ENCODE data around the gene TBC1D10B. TPM values are rescaled to one million over a fixed set of nuclear protein-coding genes. Genes with fewer than 3 reads are reported as not detected.

The TBC1D10B gene
- total and polyA plus RNA-seq, 9 of the 15 experiments (the other 6 are each of a cell fraction or from before 2014, with no cell fraction given) = 2.2 to 55.4 (median 17.5) TPM

DNA sequence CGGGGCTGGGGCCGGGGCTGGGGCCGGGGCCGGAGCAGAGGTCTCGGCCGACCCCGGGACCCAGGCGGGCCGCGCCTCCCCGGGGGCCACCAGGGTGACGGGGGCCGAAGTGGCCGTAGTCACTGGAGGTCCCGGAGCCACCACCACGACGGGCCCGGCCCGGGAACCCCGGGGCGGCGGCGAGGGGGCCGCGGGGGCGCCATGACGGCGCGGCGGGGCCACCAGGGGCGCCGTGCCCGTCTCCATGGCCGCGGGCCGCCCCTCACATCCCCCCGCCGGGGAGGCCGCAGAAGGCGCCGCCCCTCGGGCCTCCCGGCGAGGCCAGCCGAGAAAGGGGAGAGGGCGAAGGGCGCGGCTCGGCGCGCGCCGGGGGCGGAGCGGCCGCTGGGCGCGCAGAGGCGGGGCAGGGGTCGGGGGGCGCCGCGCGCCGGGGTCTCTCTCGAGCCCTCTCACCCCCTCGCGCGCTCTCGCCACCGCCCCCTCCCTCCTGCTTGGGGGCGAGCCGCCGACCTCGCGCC is 297 bp downstream of the TBC1D10B start (continued):
- TF ChIP-seq KAT7 (CRISPR knock-in tag; IDR thresholded peaks at IDR 0.05; ENCODE audit: borderline replicate concordance) (no peak), MAZ (CRISPR knock-in tag; conservative IDR thresholded peaks at IDR 0.05 in 1 of 2, IDR thresholded peaks at IDR 0.05 in 1 of 2) (peak in 1 of 2 experiments; percentile 70; a peak in 1 of 4 replicates), FOSL1 (tag; conservative IDR thresholded peaks at IDR 0.05) (no peak), CREBBP (IDR thresholded peaks at IDR 0.05; ENCODE audit: low read depth, low read length) (no peak), CHD2 (IDR thresholded peaks at IDR 0.05; ENCODE audit: low read depth, low read length) (no peak), PBX2 (CRISPR knock-in tag; IDR thresholded peaks at IDR 0.05; ENCODE audit: low read depth) (no peak), PBX2 (tag; conservative IDR thresholded peaks at IDR 0.05; ENCODE audit: low read depth) (no peak), HDAC1 (IDR thresholded peaks at IDR 0.05) (no peak), MCM2 (IDR thresholded peaks at IDR 0.05; ENCODE audit: low read depth) (no peak), BRD9 (IDR thresholded peaks at IDR 0.05; ENCODE audit: low read depth, partially characterized antibody) (no peak), ZNF586 (CRISPR knock-in tag; conservative IDR thresholded peaks at IDR 0.05) (no peak), HBP1 (CRISPR knock-in tag; IDR thresholded peaks at IDR 0.05) (no peak), CSDE1 (IDR thresholded peaks at IDR 0.05) (no peak), SNIP1 (IDR thresholded peaks at IDR 0.05; ENCODE audit: low read depth) (no peak), RBM39 (optimal IDR thresholded peaks at IDR 0.05; ENCODE audit: low read depth, low read length) (no peak), HMGN3 (IDR thresholded peaks at IDR 0.05; ENCODE audit: borderline replicate concordance, extremely low read depth, insufficient read length, low read depth, low read length) (no peak), HSF4 (CRISPR knock-in tag; IDR thresholded peaks at IDR 0.05; ENCODE audit: borderline replicate concordance) (no peak), ZNF444 (CRISPR knock-in tag; IDR thresholded peaks at IDR 0.05) (no peak), ZBTB7A (IDR thresholded peaks at IDR 0.05; ENCODE audit: borderline replicate concordance, control insufficient read depth, low read depth, low read length) (peak; percentile 95), BRCA1 (IDR thresholded peaks at IDR 0.05) (no peak), BRCA1 (CRISPR knock-in tag; IDR thresholded peaks at IDR 0.05) (no peak), ID3 (CRISPR knock-in tag; IDR thresholded peaks at IDR 0.05) (no peak), ID3 (tag; IDR thresholded peaks at IDR 0.05) (no peak), ELF2 (CRISPR knock-in tag; IDR thresholded peaks at IDR 0.05) (no peak), ARNT (IDR thresholded peaks at IDR 0.05) (no peak), NFIX (CRISPR knock-in tag; IDR thresholded peaks at IDR 0.05; ENCODE audit: low read depth) (no peak), DNMT1 (IDR thresholded peaks at IDR 0.05) (no peak), CXXC5 (CRISPR knock-in tag; IDR thresholded peaks at IDR 0.05) (peak; percentile 24; the same call in 1 of the 2 replicates)

All from K562 (cell line).